GM18870 (cell line): ENCODE measurements around the gene CEP290.
A peak's percentile ranks its signal among the peaks of the same experiment; 100 is the strongest.
"Not testable (repeated sequence)": the region's sequence is repeated elsewhere in the genome, so short reads cannot be mapped to it uniquely, and the experiment has no call there.

Experiments
- ATAC-seq: cut with Tn5 transposase; IDR thresholded peaks from one replicate; pipeline ENCODE4 v1.9.1; 2021; ENCODE audit warnings: moderate library complexity; ENCODE audit not compliant: unreplicated experiment

The CEP290 gene

DNA sequence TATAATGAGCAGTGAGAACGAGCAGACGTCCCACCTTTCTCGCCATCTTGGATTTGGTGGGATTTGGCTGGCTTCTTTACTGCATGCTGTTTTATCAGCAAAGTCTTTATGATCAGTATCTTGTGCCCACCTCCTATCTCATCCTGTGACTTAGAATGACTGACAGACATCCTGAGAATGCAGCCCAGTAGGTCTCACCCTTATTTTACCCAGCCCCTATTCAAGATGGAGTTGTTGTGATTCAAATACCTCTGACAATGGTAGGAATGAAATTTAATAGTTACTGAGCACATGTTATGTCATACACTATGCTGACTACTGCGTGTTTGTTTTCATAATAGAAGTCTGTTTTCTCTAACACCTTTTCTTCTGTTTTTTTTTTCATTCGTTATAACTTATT is 2.1 kb upstream of the CEP290 start:
- no peak for ATAC-seq

DNA sequence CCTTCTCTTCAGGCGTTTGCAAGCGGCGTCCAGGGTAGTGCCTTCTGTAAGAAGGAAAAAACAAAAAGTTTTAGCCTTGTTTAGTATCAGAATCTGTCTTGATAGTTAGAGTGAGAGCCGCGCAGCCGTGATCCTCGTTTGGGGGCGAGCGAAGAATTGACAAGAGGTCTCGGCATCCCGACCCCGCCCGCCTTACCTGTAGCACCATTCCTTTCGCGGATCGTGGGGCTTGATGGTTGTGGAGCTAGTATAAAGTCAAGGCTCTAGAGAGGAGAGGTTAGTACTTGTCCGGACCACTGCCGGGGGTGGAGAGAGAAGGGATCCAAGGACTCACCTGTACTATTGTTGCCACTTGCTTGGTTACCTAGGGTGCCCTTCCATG is 713 bp upstream of the CEP290 start:
- ATAC-seq, result no peak

- no peak for ATAC-seq
Measured at GRCh38 chr12:88141425-88141773, 489 bp downstream of the CEP290 start.

- ATAC-seq, result not testable (repeated sequence)
Measured at GRCh38 chr12:88139711-88140110, 2.2 kb downstream of the CEP290 start.

DNA sequence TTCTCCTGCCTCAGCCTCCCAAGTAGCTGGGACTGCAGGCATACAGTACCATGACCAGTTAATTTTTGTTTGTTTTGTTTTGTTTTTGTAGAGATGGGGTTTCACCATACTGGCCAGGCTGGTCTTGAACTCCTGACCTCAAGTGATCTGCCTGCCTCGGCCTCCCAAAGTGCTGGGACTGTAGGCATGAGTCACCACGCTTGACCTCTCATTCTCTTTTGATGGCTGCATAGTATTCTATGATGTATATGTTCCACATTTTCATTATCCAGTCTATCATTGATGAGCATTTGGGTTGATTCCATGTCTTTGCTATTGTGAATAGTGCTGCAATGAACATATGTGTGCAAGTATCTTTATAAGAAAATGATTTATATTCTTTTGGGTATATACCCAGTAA is 8.7 kb downstream of the CEP290 start:
- not testable (repeated sequence) for ATAC-seq

DNA sequence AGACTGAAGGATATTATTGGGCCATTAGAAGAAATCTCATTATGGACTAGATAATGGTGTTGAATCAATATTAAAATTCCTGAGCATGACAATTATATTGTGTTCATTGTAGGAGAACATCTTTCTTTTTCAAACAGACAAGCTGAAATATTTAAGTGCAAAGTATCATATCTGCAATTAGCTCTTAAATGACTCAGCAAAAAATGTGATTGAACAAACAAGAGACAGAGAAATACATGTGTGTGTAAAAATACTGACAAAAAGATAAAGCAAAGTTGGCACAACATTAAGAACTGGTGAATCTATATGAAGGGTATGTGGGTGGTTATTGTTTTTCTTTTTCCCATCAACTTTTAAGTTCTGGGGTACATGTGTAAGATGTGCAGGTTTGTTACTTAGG is 9.5 kb downstream of the CEP290 start:
- no peak for ATAC-seq

DNA sequence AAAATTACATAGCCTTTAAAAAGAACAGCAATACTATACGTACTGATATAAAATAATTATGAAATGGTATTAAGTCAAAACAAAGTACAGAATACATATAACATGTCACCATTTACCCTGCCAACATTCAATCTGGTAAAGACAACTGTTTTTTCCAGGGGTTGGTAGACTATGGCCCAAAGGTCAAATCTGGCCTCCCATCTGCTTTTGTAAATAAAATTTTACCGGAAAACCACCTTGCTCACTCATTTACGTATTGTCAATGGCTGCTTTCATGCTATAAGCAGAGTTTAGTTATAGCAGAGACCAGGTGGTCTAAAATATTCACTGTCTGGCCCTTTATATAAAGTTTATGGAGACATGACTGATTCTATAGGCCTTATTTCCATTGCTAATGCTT is 14.0 kb downstream of the CEP290 start:
- ATAC-seq, result no peak

DNA sequence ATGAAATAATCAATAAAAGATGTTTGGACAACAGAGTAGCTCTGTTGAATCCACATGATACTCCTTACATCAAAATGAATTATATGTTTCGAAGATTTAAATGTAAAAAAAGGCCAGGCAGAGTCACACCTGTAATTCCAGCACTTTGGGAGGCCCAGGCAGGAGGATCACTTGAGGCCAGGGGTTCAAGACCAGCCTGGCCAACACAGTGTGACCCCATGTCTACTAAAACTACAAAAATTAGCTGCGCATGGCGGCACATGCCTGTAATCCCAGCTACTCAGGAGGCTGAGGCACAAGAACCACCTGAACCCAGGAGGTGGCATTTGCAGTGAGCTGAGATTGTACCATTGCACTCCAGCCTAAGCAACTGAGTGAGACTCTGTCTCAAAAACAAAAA is 14.8 kb downstream of the CEP290 start:
- no peak for ATAC-seq

GRCh38 chr12:88122666-88123065 is 19.2 kb downstream of the CEP290 start:
- ATAC-seq, result no peak

DNA sequence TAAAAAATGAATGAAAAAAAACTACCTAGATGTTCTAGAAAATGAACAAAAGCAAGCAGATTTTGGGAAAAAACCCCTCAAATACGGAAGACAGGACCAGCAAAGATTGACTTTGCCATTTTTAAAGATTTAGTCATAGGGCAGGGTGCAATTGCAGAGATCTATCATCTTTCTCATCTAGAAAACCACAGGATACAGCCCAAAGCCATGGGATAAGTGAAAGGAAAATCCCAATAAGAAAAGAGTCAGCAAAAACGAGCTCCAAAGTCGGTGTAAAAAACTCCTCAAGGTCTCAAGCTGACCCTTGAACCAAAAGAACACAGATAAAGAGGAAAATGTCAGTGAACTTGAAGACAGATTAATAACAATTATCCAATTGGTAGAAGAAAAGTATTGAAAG is 28.0 kb downstream of the CEP290 start:
- no peak for ATAC-seq

DNA sequence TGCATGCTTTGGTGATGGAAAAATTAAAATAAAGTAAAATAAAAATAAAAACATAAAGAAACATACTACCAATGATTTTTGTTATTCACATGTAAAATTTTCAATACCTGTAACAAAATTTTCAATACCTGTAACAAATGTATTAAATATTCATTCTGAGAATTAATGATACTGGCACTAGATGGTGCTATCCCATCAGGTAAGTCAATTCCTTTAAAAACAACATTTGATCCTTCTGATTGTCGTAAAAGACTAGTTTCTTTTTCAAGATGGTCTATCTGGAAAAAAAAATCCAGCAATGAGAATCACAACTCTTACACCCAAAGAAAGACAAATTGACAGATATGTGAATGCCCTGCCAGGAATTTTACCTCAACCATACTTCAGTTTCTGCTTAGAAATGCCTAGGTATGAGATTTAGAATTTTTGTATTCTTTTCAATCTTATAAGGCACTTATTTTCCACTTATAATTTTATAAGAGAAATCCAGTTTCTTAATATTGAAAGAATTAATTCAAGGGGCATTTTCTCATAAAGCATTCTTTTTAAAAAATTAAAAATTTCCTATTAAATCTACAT is 30.7 kb downstream of the CEP290 start:
- no peak for ATAC-seq

DNA sequence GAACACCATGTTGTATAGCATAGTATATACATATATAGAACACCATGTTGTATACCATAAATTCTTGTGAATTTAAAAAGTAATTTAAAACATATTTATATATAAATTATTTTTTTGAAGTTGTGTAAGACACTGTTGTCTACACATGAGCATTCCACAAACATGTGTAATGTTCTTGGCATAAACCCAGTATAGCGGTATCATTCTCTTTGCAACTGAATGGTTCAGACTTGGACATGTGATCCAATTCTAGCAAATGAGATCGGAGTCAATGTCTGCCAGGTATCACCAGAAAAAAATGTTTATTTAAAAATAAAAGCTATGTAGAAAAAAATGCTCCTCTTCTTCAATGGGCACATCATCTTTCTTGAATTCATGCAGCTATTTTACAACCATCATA is 33.9 kb downstream of the CEP290 start:
- no peak for ATAC-seq

DNA sequence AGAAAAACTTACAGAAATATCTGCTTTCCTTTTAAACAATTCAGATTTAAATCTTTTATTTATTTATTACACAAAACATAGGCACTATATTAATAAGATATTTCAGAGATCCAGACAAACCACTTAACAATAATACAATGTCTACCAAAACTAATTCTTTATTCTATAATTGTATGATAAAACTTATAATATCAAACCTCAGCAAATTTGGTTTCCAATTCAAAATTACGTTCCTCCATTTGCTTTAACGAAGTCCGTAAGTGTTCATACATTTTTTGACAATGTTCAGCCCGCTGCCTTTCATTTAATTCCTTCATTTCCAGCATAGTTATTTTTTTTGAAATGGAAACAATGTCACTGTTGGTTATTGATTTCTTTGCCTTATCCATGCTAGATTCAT is 48.3 kb downstream of the CEP290 start:
- no peak for ATAC-seq

DNA sequence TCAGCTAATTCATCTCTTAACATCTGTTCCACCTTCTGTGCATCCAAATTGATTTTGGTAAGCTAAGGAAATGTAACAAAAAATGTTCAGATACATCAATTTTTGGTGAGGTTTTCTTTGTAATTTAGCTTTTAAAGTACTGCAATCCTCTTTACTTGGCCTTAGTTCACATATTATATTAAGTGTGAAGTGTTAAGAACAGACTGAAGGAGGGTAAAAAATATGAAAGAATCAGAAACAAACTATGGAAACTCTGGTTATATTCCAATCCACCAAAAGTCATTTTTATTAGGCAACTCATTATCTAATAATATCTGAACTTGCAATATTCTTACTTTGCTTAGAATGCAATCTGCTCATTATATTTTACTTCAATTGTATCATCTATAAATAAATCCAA is 49.1 kb downstream of the CEP290 start:
- ATAC-seq, result no peak

DNA sequence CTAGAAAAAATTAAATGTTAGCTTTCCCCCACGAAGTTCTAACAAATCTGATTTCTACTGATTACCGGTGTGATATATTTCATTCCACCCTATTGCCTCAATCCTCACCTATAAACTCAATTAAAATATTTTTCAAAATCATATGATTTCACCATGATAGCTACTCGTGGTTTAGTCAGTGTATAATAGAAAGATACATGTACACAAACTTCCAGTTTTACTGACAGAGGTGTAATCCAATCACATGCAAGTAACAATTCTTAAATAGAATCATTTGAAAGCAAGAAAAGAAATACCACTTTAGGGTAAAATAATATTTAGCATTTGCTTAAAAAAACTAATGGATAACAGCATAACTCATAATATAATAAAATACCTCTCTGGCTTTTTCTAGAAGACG is 57.7 kb downstream of the CEP290 start:
- no peak for ATAC-seq

DNA sequence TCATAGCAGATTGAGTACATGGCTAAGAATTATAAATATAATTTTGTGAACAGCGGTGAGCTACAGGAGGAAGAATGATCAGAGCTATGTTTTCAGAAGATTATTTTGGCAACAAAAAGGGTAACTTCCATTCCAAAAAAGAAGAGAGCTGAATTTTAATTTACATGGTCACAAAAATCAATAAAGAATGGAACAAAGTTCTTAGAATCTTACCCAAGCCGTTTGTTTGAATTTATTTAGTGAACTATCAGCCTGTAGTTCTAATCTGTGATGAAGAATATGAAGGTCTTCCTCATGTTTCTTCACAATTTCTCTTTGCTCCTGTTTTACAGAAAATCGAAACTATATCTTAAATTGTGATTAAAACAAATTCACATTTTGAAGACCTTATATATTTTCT is 58.3 kb downstream of the CEP290 start:
- ATAC-seq, result no peak

- ATAC-seq, result no peak
Measured at GRCh38 chr12:88081247-88081646, 60.6 kb downstream of the CEP290 start.

DNA sequence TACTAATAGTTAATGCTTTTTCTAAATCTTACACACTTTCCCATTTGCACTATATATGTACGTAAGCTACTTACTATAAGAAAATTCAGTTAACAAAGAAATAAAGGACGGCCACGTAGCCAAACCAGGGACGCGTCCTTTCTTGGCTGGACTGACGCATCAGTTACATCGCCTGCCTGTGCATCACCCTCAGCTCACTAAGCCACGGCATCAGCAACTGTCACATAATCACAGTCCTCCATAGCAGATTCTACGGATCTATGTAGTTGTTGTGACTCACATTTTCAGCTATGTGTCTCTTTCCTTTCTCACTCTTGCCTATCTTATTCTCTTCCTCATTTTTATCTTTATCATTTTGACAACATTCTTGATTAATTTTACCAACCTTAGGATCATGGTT is 74.6 kb downstream of the CEP290 start:
- ATAC-seq, result no peak

- ATAC-seq, result peak; percentile 92
Measured at GRCh38 chr12:88063375-88063774, 78.5 kb downstream of the CEP290 start.

DNA sequence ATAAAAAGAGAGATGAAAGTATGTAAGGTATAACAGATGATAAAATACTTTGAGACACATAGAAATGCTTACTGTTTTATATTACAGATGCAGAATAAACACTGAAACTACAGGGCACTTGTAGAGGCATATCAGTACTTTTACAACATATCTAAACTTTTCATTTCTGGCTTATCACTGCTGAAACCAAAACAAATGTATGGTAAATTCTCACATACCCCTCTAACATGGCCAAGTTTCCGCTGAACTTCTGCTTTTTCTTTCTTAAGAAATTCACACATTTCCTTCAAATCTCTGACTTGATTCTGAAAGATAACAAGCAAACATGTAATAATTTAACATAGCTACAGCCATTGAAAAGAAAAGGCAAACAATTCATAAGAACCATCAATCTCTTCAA is 79.4 kb downstream of the CEP290 start:
- peak; percentile 73 for ATAC-seq

GRCh38 chr12:88058719-88059077 is 83.2 kb downstream of the CEP290 start:
- no peak for ATAC-seq

GRCh38 chr12:88057994-88058718 is 83.7 kb downstream of the CEP290 start:
- no peak for ATAC-seq

GRCh38 chr12:88056571-88056970 is 85.3 kb downstream of the CEP290 start:
- no peak for ATAC-seq
